Fibroblast of lung (primary cell): ENCODE measurements around the gene NR3C2. TPM values are rescaled to one million over a fixed set of nuclear protein-coding genes. Genes with fewer than 3 reads are reported as not detected.

Experiments
- DNase-seq, 2 donors: peaks; one replicate each; pipeline versions ENCODE4 v3.0.0 to v3.0.0-alpha.2; 2010; ENCODE audit warnings: low read depth in 2 of 2
- H2AFZ ChIP-seq: 2 replicates; pipeline ENCODE4 v1.5.1; 2012; ENCODE audit warnings: low read length, control low read depth, inconsistent platforms
- H3K27ac ChIP-seq: 2 replicates; pipeline ENCODE4 v1.5.1; 2011; ENCODE audit warnings: low read length, control low read depth; ENCODE audit not compliant: insufficient read depth
- H3K27me3 ChIP-seq: 2 replicates; pipeline ENCODE4 v1.5.1; 2011; ENCODE audit warnings: mild to moderate bottlenecking, low read length; ENCODE audit not compliant: control insufficient read depth, insufficient read depth
- H3K36me3 ChIP-seq: 2 replicates; pipeline ENCODE4 v1.5.1; 2011; ENCODE audit warnings: low read length; ENCODE audit not compliant: control insufficient read depth, insufficient read depth
- H3K4me1 ChIP-seq: 2 replicates; pipeline ENCODE4 v1.5.1; 2011; ENCODE audit warnings: low read length; ENCODE audit not compliant: control insufficient read depth, insufficient read depth; ENCODE audit errors: extremely low read depth
- H3K4me2 ChIP-seq: 2 replicates; pipeline ENCODE4 v1.5.1; 2011; ENCODE audit warnings: low read length, control low read depth; ENCODE audit not compliant: insufficient read depth; ENCODE audit errors: extremely low read depth
- H3K4me3 ChIP-seq, 4 experiments: fragments of 200-600 bp in 1 of 4; sonication (generic) in 1 of 4; replicated peaks in 1 of 4; 2 replicates each; pipeline ENCODE4 v1.5.1; 2011 to 2016; ENCODE audit warnings: low read length in 4 of 4, low read depth in 3 of 4, mild to moderate bottlenecking in 3 of 4, control low read depth in 2 of 4, inconsistent platforms in 1 of 4, mixed read lengths in 1 of 4; ENCODE audit not compliant: insufficient read depth in 1 of 4; ENCODE audit errors: control extremely low read depth in 1 of 4
- H3K79me2 ChIP-seq: 2 replicates; pipeline ENCODE4 v1.5.1; 2012; ENCODE audit warnings: mild to moderate bottlenecking, low read length, inconsistent platforms; ENCODE audit not compliant: control insufficient read depth, insufficient read depth
- H3K9ac ChIP-seq: 2 replicates; pipeline ENCODE4 v1.5.1; 2011; ENCODE audit warnings: mild to moderate bottlenecking, low read length, control low read depth; ENCODE audit not compliant: insufficient read depth
- H3K9me3 ChIP-seq: 2 replicates; pipeline ENCODE4 v1.5.1; 2012; ENCODE audit warnings: low read depth, low read length; ENCODE audit not compliant: control insufficient read depth, insufficient read depth
- H4K20me1 ChIP-seq: 2 replicates; pipeline ENCODE4 v1.5.1; 2011; ENCODE audit warnings: low read length; ENCODE audit not compliant: control insufficient read depth, insufficient read depth; ENCODE audit errors: extremely low read depth
- CTCF ChIP-seq, 2 donors: IDR thresholded peaks in 1 of 2; conservative IDR thresholded peaks in 1 of 2; 1 replicate in 1 of 2; 2 replicates in 1 of 2; pipeline ENCODE4 v1.5.1; 2011 to 2012; ENCODE audit warnings: low read length in 2 of 2, control low read depth in 1 of 2, inconsistent platforms in 1 of 2, low read depth in 1 of 2, mild to moderate bottlenecking in 1 of 2
- EZH2 ChIP-seq: IDR thresholded peaks from 2 replicates; pipeline ENCODE4 v1.5.1; 2012; ENCODE audit warnings: low read length, control low read depth, mild to moderate bottlenecking; ENCODE audit errors: missing control alignments
- polyA plus RNA-seq, 2 donors: library from polyadenylated mRNA; depleted of rRNA in 1 of 2; stranded (reverse) in 1 of 2; unstranded in 1 of 2; fragments of >200 nt; gene quantifications; 2 replicates each; pipeline ENCODE4 v1.2.1, GENCODE V29; 2011 to 2012; ENCODE audit warnings: missing spikeins in 1 of 2
- total RNA-seq: library from RNA; depleted of rRNA; stranded (reverse); fragments of >200 nt; gene quantifications from 2 replicates; pipeline ENCODE4 v1.2.1, GENCODE V29; 2014

The NR3C2 gene
- total and polyA plus RNA-seq, 2 donors (not counting 1 experiment from before 2014, with no cell fraction given) = 1.9 to 7.4 TPM

GRCh38 chr4:148072789-148073188, 369.4 kb downstream of the NR3C2 start:
- no peaks in the 10 kb centered on the region for H3K9me3 ChIP-seq
- DNase-seq = no peak
- H3K79me2 ChIP-seq = no peaks in the 10 kb centered on the region
- no peak for TF ChIP-seq CTCF (conservative IDR thresholded peaks at IDR 0.05 in 1 of 2, IDR thresholded peaks at IDR 0.05 in 1 of 2; ENCODE audit: low read depth in 1 of 2, low read length in 2 of 2)
- TF ChIP-seq EZH2 = no peak
- H3K4me3 ChIP-seq = no peak overlapping the region
- H3K4me1 ChIP-seq = no peaks in the 10 kb centered on the region
- no peak overlapping the region for H2AFZ ChIP-seq
- H3K27ac ChIP-seq = no peak overlapping the region
- H3K9ac ChIP-seq = no peak overlapping the region
- H4K20me1 ChIP-seq = no peaks in the 10 kb centered on the region
- peaks cover 8% of the 10 kb centered on the region for H3K36me3 ChIP-seq
- no peaks in the 10 kb centered on the region for H3K27me3 ChIP-seq
- H3K4me2 ChIP-seq = no peak overlapping the region

- H3K4me2 ChIP-seq = no peak overlapping the region
- H3K27me3 ChIP-seq = no peaks in the 10 kb centered on the region
- no peak for DNase-seq
- no peak overlapping the region for H3K4me3 ChIP-seq
- no peak overlapping the region for H3K9ac ChIP-seq
- H3K36me3 ChIP-seq = peaks cover 8% of the 10 kb centered on the region
- no peaks in the 10 kb centered on the region for H3K79me2 ChIP-seq
- H4K20me1 ChIP-seq = no peaks in the 10 kb centered on the region
- no peak overlapping the region for H2AFZ ChIP-seq
- no peaks in the 10 kb centered on the region for H3K4me1 ChIP-seq
- TF ChIP-seq CTCF (conservative IDR thresholded peaks at IDR 0.05 in 1 of 2, IDR thresholded peaks at IDR 0.05 in 1 of 2; ENCODE audit: low read depth in 1 of 2, low read length in 2 of 2) = no peak
- no peak for TF ChIP-seq EZH2
- no peak overlapping the region for H3K27ac ChIP-seq
- no peaks in the 10 kb centered on the region for H3K9me3 ChIP-seq
Measured at GRCh38 chr4:148071009-148071408, 371.2 kb downstream of the NR3C2 start.

GRCh38 chr4:148069895-148070178, 372.4 kb downstream of the NR3C2 start:
- no peak for TF ChIP-seq CTCF (conservative IDR thresholded peaks at IDR 0.05 in 1 of 2, IDR thresholded peaks at IDR 0.05 in 1 of 2; ENCODE audit: low read depth in 1 of 2, low read length in 2 of 2)
- no peaks in the 10 kb centered on the region for H4K20me1 ChIP-seq
- H3K9ac ChIP-seq = no peak overlapping the region
- no peaks in the 10 kb centered on the region for H3K9me3 ChIP-seq
- H3K4me2 ChIP-seq = no peak overlapping the region
- no peaks in the 10 kb centered on the region for H3K27me3 ChIP-seq
- H3K4me1 ChIP-seq = no peaks in the 10 kb centered on the region
- H3K4me3 ChIP-seq = no peak overlapping the region
- H2AFZ ChIP-seq = no peak overlapping the region
- peaks cover 5% of the 10 kb centered on the region for H3K36me3 ChIP-seq
- H3K27ac ChIP-seq = no peak overlapping the region
- no peak for DNase-seq
- no peaks in the 10 kb centered on the region for H3K79me2 ChIP-seq
